CD4-positive, alpha-beta T cell treated with Interleukin-10 for 1 hour (primary cell): Measurements from ENCODE around the gene AGR3.
A peak's percentile ranks its signal among the peaks of the same experiment; 100 is the strongest.

Experiments
- DNase-seq: peaks from one replicate; pipeline ENCODE4 v3.0.0-alpha.2; 2020

AGR3 gene

DNA sequence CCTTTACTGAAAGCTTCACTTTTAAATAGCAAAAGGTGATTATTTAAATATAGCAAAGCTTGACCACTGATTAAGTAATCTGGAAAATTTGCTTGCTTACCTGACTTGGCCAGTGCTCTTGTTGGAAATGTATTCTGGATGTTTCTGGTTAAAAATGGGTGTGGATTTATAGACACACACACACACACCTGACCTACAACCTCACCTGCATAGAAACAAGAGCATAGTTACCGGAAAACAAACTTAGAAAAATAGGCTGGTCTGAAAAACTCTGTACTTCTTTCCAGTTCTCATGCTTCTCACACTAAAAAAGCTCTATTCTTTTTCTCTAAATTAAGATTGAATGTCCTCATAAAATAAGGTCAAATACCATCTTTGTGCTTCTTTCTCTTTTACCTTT lies at the start of gene AGR3:
Gene AGR3, minus strand, starts transcription at position 140 of the 400 bp plus-strand sequence. CDS start 3,365 bp downstream, outside the sequence.
- no peak for DNase-seq

DNA sequence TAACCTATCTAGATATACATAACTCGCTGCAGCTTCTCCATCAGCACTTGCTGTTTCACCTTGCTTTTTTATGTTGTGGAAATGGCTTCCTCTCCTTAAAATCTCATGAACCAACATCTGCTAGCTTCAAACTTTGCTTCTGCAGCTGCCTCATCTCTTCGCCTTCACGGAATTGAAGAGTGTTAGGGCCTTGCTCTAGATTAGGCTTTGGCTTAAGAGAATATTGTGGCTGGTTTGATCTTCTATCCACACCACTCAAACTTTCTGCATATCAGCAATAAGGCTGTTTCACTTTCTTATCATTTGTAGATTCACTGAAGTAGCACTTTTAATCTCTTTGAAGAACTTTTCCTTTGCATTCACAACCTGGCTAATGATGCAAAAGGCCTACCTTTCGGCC lies 49.2 kb upstream of the AGR3 start:
- DNase-seq, result no peak

GRCh38 chr7:16929146-16929762 lies 47.5 kb upstream of the AGR3 start:
- DNase-seq, result no peak

GRCh38 chr7:16926861-16927260 lies 45.1 kb upstream of the AGR3 start:
- DNase-seq, result no peak

DNA sequence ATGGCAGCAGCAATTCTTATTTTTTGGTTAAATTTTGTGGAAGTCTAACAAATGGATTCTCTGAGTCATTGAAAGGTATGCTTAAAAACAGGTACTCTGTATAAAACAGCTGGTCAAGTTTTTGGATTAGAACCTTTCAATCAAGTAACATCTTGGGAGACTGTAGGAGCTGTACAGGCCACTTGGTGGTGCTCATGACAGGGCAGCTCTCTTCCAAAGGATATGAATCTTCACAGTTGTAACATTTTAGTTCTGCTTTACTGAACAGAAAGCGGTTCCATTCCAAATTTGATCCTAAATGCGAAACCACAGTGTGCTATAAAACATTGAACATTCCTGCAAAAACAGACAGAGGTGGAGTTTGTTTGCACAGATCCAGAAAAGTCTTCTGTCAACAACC lies 44.5 kb upstream of the AGR3 start:
- DNase-seq, result peak; percentile 15

- DNase-seq, result no peak
These were observed 43.8 kb upstream of the AGR3 start for GRCh38 chr7:16925609-16926008.

GRCh38 chr7:16923019-16923418 lies 41.2 kb upstream of the AGR3 start:
- no peak for DNase-seq

GRCh38 chr7:16921644-16922257 lies 40.0 kb upstream of the AGR3 start:
- no peak for DNase-seq

DNA sequence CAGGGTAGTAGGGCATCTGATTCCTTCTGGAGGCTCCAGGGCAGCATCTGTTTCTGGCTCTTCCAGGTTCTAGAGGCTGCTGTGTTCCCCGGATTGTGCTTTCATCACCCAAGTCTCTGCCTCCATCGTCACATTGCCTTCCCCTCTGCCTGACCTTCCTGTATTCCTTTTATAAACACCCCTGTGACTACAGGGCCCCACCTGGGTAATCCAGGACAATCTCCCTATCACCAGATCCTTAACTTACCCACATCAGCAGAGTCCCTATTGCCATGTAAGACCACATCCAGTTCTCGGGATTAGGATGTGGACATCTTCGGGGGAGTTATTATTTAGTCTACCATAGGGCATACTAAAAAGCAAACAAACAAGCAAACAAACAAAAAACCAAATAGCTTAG lies 39.4 kb upstream of the AGR3 start:
- DNase-seq, result no peak

DNA sequence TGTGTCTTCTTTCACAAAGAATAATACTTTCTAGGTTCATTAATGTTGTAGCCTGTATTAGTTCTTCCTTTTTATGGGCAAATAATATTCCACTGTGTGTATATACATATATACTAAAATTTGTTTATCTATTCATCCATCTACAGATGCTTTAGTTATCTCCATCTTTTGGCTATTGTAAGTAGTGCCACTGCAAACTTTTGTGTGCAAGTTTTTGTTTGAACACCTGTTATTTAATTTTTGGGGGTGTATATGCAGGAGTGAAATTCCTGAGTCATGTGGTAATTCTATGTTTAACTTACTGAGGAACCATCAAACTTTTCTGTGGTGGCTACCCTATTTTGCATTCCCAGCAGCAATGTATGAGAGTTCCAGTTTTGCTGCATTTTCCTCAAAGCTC lies 37.7 kb upstream of the AGR3 start:
- DNase-seq, result no peak

DNA sequence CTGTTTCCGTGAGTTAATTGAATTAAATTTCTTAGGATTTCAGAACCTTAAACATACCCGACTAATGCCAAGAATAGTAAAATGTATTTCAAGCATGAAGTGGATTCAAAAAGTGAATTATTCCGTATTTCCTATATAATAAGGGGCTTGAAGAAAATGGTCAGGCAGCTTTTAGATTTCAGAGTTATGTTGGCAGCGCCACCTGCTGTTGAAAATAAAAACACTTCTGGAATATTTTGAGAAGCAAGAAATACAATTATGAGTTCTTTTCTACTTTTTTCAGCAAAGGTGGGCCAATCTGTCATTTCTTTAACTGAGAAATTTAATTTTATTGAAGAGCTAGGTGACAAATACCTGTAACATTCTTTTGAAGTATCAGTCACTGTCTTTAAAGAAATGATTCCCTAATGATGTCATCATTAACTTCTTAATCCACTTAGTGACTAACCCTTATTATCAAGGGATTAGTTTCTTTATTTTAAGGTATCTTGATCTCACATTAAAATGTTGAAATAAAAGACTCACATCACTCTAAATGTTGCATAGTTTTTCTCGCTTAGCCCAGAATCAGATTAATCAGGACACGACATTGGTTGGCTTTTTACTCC lies 36.6 kb upstream of the AGR3 start:
- peak; percentile 36 for DNase-seq

DNA sequence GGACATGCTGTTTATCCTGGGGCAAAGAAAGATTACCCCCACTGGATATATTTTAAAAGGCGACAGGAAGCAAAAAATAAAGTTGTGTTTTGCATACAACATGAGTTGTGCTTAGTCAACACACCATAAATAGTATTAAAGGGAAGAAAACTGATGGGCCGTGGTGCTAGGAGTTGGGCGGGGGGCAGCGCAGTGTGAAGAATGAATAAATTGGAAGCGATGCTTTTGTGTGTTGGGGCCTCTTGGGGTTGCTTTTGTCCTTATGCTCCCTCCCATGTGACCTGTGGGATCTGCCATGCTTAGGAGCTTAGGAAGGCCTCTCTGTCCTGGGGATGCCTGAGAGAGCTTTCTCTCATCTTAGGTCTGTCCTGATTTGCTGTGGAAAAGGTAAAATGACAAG lies 35.0 kb upstream of the AGR3 start:
- DNase-seq, result no peak

- DNase-seq, result no peak
These were observed 34.4 kb upstream of the AGR3 start for GRCh38 chr7:16916105-16916639.

GRCh38 chr7:16915405-16915804 lies 33.6 kb upstream of the AGR3 start:
- DNase-seq, result no peak

GRCh38 chr7:16914771-16915170 lies 33.0 kb upstream of the AGR3 start:
- DNase-seq, result no peak

DNA sequence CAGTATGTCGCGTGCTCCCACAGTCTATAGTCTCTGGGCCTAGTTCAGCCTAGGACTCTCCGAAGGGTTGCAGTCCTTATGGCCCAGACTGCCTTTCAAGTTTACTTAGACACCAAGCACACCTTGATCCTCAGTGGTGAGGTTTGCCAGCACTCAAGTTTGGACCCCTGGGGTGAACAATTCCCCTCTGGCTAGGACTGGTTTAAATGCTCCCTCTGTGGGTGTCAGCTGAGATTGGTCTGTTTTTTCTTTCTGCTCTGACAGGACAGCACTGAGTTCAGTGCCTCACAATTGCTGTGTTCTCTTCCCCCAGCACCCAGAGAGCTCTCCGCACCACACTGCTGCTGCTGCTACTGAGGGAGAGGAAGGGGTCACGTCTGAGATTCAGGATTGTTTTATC lies 31.9 kb upstream of the AGR3 start:
- DNase-seq, result no peak

DNA sequence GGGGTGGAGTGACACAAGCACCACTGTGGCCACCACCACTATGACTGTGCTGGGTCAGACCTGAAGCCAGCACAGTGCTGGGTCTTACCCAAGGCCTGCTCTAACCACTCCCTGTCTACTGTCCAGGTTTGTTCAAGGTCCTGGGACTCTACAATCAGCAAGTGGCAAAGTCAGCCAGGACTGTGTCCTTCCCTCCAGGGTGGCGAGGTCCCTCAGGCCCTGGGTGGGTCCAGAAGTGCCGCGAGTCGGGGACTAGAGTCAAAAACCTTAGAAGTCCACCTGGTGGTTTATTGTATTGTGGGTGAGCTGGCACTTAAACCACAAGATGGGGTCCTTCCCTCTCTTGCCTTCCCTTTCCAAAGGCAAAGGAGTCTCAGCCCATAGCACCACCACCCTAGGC lies 30.8 kb upstream of the AGR3 start:
- no peak for DNase-seq

DNA sequence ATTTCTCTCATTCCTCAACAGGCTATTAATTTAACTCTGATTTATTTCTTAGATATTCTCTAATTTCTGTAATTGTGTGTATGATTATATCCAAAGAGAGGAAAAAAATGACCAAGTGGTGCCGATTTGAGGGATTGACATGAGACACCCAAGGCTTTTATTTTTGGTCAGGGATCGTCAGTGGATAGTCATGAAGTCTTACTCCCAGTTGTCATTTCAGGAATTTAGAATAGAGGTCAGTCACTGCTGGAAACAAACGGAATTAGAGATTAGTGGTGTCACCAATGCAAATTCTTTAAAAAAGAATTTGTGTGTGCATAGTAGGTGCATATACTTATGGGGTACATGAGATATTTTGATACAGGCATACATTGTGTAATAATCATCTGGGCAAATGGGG lies 26.8 kb upstream of the AGR3 start:
- DNase-seq, result no peak

DNA sequence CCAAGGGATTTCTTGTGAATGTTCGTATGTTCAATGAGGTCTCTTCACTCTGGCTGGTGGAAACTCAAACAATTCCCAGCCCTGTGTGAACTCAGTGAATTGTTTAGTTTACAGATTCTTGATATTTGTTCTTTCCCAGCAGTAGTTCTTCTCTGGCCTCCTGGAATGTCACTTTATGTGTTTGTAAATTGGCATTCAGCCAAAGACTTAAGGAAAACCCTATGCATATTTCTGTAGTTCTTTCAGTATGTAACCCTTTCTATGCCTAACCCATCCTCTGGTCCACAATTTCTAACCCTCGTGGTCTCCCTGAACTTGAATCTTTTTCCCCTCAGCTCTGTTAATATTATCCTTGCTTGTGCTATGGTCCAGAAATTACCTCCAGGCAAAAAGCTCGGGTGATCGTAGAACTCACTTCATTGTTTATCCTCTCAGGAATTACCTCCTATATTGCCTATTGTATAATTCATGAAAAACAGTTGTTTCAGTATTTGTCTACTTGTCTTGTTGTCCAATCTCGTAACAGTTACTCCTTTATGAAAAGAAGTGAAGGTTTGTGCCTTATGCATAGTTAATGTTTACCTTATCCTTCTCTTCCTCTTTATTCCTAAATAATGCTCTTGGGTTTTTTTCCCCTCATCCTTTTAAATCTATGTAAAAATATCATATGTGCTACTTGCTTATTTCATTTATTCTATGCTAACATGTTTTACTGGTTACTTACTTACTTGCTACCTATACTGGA lies 23.7 kb upstream of the AGR3 start:
- DNase-seq, result no peak

DNA sequence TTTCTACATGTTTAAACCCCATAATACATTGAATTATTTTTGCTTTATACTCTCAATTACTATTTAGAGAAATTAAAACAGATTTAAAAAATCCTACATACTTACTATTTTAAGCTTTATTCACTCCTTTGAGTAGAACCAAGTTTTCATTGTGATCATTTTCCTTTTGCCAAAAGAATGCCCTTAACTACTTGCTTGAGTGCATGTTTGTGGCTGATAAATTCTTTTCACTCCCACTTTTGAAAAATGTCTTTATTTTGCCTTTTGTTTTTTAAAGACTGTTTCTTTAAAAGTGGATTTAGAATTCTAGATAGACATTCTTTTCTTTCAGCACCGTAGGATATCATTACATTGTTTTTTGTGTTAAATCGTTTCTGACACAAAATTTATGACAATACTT lies 22.3 kb upstream of the AGR3 start:
- no peak for DNase-seq

DNA sequence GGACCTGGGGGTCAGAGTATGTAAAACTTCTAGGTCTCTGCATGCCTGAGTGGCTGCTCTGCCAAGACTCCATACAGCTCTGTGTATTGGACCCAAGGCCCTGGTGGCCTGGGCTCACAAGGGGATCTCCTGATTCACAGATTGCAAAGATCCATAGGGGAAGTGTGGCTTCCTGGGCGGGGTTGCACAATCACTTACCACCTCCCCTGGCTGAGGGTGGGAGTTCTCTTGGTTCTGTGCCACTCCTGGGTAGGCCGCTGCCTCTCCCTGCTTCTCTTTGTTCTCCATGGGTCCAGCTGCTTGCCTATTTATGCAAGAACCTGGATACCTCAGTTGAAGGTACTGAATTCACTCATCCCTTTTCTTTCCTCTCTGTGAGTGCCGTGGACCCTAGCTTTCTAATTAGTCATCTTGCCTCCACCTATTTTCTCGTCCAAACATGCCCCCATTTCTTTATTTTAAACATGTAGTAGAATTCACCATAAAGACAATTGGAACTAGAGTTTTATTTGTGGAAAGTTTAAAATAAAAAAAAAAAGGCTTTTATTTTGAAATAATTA lies 18.5 kb upstream of the AGR3 start:
- no peak for DNase-seq

- DNase-seq, result no peak
These were observed 10.3 kb upstream of the AGR3 start for GRCh38 chr7:16891874-16892643.

DNA sequence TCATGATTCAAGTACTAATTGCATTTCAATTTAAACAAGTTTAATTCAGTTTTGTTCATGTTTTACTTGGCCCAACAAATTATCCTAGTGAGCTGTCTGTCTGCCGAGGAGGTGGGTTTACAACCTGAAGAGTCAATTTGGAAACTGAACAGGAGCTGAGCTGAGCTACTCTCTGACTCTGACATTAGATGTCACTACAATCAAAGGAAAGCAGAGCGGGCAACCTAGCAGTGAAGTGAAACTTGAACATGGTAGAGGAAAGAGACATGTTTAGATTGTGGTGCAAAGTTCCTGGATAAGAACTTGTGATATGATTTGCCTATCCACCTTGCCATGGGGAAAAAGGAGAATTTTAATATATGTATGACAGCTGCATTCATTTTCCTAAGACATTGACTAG lies 9.6 kb upstream of the AGR3 start:
- peak; percentile 48 for DNase-seq
